ENCODE results near the gene PPP1R3G. TPM values are rescaled to one million over a fixed set of nuclear protein-coding genes. Genes with fewer than 3 reads are reported as not detected.
A peak's percentile ranks its signal among the peaks of the same experiment; 100 is the strongest.

PPP1R3G gene
- total RNA-seq, 4 donors from 2014 or later, result 0.56 to 1.8 (median 1.3) TPM

DNA sequence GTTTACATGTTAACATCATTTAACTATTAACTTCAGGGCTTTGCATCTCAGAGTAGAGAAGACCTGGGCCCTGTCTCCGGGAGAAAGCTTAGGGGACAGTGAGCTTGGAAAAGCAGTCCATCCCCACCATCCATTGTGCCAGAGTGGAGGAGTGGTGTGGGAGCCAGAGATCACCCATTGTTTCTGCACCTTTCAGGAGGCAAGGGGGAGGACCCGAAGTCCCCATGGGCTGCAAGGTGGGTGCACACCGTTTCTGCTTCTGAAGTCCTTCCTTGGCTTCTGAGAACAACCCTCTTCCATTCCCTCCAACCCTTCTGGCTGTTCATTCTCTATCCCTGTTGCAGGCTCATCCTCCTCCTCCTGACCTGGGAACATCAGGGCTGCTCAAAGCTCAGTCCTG is 4.0 kb upstream of the PPP1R3G start:
- ATAC-seq (ENCODE audit: low FRiP score) (no peak), DNase-seq (ENCODE audit: low spot score) (no peak)
- TF ChIP-seq, protein P1, sequence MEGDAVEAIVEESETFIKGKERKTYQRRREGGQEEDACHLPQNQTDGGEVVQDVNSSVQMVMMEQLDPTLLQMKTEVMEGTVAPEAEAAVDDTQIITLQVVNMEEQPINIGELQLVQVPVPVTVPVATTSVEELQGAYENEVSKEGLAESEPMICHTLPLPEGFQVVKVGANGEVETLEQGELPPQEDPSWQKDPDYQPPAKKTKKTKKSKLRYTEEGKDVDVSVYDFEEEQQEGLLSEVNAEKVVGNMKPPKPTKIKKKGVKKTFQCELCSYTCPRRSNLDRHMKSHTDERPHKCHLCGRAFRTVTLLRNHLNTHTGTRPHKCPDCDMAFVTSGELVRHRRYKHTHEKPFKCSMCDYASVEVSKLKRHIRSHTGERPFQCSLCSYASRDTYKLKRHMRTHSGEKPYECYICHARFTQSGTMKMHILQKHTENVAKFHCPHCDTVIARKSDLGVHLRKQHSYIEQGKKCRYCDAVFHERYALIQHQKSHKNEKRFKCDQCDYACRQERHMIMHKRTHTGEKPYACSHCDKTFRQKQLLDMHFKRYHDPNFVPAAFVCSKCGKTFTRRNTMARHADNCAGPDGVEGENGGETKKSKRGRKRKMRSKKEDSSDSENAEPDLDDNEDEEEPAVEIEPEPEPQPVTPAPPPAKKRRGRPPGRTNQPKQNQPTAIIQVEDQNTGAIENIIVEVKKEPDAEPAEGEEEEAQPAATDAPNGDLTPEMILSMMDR (IDR thresholded peaks at IDR 0.05), result no peak

DNA sequence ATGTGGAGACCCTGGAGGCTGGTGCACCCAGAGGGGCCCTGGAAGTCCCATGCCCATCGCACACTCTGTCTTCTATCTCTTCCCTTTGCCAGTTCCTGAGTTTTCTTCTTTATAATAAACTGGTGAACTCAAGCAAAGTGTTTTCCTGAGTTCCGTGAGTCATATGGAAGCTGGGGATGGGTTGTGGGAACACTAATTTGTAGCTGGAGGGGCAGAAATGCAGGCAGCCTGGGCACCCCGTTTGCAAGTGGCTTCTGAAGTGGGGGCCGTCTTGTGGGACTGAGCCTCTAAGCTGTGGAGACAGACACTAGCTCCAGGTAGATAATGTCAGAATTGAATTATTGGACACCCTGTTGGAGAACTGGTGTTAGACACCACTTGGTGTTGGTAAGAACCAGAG is 3.2 kb upstream of the PPP1R3G start:
- TF ChIP-seq, protein P1 (IDR thresholded peaks at IDR 0.05), result no peak
- ATAC-seq (ENCODE audit: low FRiP score) (no peak), DNase-seq (ENCODE audit: low spot score) (no peak)

DNA sequence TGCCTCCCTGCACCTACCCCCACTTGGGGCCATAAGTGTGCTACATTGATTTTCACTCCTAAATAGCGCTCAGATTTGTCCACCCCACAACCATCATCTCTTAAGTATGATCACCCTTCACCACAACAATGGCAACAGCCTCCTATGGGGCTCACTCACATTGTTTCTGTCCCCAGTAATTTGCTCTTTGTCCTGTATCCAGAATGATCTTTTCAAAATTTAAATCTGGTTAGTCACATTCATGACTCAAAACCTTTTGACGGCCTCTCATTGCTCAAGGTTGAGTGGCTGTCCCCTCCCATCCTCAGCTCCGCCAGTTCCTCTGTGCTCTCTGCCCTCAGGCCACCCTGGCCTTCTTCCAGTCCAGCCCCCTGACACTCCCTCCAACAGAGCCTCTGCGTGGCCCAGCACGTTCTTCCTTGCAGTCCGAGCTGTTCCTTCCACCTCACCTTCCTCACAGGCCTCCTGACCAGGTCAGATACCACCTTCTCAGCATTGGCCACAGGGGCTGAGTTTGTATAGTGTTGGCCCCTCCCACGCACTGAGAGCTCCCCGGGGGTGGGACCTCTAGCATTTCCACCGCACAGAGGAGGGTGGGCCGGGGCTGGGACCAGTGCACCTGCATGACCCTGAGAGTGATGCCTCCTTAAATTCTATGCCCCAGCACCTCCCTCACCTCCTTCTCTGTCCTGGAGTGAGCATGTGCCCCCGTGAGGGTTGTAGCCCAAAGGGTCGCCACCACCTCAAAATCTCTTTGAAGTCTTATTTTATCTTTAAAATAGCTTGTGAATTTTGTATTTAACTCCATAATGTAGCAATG is 2.4 kb upstream of the PPP1R3G start:
- ATAC-seq (ENCODE audit: low FRiP score), result no peak

DNA sequence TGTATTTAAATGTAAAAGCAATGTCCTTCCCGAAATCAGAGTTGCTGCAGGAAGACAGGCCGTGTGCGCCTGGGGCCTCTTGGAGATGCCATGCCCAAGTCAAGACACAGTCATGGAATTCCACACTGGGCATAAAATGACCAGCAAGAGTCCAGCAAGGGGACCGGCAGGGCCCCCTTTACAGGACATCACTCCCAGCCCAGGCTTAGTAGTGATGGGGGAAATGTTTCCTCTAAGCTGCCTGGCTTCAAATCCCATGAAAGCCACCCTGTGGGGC is 1.9 kb upstream of the PPP1R3G start:
- TF ChIP-seq, protein P1 (IDR thresholded peaks at IDR 0.05), result no peak
- no peak for DNase-seq (ENCODE audit: low spot score)
- ATAC-seq (ENCODE audit: low FRiP score), result no peak

More for the DNA sequence above, 2.4 kb upstream of the PPP1R3G start:
- TF ChIP-seq, protein P1 (IDR thresholded peaks at IDR 0.05), result no peak
- no peak for DNase-seq (ENCODE audit: low spot score)

DNA sequence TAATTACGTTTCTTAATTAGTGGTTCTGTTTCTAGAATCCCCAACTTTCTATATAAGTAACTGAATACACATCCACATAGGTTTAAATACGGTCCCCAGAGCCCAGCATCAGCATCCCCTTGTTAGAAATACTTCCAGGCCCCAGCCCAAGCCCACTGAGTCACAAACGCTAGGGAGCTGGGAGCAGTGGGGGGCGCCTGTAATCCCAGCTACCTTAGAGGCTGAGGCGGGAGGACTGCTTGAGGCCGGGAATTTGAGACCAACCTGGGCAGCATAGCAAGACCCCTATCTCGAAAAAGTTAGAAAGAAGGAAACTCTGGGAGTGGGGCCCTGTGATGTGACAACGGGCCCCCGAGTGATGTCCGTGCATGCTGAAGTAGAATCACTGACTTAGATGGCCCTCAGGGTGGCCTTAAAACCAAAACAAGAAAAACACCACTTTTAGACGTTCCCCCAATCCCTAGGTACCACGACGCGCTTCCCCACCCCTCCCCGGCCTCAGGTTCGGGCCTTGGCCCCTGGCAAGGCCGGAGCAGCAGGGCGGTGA is 1.3 kb upstream of the PPP1R3G start:
- no peak for ATAC-seq (ENCODE audit: low FRiP score)

DNA sequence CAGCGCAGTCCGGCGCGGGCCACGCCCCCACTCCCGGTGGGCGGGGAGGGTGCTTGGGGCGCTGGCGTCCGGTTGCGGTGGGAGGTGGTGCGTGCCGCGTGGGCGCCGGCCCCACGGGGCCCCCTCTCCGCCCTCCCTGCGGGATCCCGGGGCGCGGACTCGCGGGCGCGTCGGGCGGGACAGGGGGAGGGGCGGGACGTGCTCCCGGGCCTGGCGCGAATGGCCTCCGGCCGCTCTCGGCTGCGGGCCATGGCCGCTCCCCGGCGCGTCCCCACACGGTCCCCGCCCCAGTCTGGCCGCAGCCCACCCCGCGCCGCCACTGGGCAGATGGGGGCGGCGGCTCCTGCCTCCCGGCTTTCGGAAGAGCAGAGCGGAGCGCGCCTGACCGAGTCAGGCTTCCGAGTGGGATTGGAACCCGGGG is 771 bp upstream of the PPP1R3G start:
- peak; percentile 43 for ATAC-seq (ENCODE audit: low FRiP score)
- TF ChIP-seq, protein P1 (IDR thresholded peaks at IDR 0.05), result no peak
- no peak for DNase-seq (ENCODE audit: low spot score)

More for the DNA sequence above, 1.3 kb upstream of the PPP1R3G start:
- TF ChIP-seq, protein P1 (IDR thresholded peaks at IDR 0.05), result no peak
- no peak for DNase-seq (ENCODE audit: low spot score)

Data from omental fat pad (tissue), 4 donors.